ENCODE results near the gene MAP2K5.

Gene MAP2K5

DNA sequence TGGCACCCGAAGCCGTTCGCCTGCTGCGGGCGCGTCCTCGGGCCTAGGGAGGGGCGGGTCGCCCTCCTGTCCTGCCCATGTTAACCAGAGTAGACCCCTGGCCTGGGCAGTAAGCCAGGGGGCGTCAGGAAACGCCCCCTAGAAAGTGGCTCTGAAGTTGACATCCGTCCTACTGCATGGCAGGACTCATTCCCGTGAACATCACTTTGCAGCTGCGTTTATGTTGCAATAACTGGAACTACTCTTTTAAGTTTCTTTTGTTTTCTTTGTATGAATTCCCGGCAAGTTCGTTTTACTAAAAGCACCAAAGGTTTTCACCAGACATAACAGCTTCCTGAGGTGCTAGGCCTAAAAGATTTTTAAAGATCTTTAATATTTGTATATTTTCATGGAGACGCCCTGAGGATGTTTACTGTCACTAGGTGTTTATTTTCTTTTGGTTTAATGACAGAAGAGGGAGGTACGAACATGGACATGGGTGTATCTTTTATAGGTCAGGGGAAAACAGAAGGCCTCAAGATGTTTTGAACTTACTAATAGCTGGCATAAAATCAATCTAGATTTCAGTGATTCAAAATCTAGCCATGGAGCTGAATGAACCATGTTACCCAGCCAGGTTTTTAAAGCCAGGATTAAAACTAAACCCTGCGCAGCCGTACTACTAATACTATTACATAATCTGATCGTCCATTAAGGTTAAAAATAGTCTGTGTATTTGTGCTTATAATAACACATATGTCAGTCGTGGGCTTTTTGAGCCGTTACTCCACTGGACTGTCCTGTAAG lies 20.5 kb upstream of the MAP2K5 start:
- peak; percentile 30 for DNase-seq

DNA sequence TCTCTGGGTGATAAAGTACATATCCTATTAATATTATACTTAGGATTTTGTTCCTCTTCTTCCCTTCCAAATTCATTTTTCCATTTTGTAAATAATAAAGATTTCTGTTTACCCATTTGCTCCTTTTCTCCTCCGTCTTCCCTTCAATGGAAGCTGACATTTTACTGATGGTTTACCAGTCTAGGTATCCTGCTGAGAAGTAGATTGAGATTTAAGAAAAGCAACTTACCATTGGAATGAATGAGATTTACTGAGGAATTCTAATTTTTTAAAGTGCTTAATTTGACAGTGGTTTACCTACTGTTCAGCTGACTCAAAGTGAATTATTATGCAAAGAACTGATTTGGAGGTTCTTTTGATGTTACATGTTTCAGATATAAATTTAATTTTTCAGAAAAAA lies 19.2 kb upstream of the MAP2K5 start:
- no peak for DNase-seq

DNA sequence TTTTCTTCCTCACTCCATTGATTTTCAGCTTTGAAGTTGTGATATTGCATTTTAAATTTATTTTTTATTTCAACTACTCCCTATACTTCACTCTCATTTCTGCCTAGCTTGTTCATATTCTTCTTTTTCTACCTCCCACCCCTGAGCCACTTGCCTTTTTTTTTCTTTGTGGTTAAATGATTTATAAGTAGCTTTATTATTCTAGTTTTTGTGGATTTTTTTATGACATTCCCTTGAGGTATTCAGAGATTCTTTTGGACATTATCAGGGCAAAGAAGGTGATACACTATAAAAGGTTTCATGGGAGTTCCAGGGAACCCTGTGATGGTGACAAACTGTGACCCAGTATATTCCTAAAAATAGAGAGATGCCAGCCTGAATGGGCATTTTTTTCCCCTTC lies 18.3 kb upstream of the MAP2K5 start:
- DNase-seq, result peak; percentile 20

DNA sequence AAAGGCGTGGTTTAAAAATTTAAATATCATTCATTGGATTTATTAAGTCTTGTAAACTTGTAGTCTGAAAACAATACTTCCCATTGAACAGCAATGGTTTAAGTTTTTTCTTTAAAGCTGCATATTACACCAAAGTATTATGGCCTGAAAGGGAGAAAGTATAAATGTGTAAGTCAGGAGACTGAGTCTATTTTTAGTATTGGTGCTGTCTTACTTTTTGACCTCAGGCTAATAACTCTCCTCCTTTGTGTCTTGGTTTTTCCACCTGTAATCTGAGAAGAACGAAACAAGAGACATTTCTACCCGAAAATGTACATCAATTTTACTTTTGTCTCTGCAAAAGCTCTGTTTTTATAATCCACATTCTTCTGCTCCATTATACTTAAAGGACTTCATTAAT lies 14.0 kb upstream of the MAP2K5 start:
- no peak for DNase-seq

DNA sequence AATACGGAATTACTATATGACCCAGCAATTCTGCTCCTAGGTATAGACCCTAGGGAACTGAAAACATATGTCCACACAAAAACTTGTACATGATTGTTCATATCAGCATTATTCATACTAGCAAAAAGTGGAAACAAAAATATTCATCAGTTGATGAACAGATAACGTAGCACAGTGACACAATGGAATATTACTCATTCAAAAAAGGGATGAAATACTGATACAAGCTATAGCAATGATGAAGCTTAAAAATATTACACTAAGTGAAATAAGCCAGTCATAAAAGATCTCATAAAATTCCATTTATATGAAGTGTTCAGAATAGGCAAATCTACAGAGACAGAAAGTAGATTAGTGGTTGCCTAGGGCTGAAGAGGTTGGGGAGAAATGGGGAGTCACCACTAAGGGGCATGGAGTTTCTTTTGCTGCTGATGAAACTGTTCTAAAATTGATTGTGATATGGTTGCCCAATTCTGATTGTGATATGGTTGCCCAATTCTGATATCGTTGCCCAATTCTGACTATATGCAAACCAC lies 11.1 kb upstream of the MAP2K5 start:
- DNase-seq, result peak; percentile 81

DNA sequence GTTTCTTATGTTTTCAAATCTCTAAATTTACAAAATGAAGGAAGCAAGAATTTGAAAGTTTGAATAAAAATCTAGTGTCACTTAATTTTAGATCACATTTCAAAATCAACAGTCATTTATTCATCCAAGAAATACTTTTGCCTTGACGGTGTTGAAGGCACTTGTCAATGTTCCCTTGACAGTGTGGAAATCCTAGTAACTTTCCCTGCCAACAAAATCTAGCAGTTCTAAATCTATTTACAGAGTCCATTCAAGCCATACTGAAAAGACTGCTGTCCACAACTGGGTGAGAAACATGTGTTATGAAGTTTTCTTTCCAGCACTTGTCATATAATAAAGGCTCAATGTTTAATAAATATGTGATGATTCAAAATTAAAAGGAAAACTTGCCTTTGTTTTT lies 8.6 kb upstream of the MAP2K5 start:
- DNase-seq, result no peak

DNA sequence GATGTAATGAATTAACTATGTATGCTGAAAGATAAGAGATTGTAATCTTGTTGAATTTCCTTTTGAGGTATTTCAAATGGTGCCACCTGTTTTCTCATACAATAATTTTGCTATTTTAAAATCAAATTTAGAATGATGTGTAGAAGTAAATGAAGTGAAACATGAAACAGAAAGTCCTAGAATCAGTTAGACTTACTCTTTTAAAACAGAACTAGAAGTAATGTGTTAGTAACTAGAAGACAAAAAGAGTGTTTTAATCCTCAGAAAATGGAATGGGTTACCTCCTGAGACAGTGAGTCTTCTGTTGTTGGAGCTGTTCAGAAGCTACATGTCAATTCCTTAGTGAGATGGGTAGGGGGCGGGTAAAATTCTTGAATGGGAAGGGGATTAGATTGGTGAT lies 8.1 kb upstream of the MAP2K5 start:
- no peak for DNase-seq

DNA sequence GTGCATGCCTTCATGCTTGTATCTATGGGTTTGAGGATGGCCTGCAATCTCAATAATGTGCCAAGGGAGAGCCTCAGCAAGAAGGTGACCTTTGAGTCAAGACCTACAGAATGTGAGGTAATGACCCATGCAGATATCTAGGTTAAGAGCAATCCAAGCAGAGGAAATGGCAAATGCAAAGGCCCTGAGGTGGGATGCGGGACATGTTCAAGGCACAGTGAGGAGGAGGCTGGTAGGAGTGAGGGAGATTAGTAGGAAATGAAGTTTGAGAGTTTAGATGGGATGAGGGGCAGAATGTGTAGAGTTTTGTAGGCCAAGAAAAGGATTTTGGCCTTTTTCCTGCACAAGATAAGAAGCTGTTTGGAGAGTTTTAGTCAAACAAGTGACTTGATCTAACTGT lies 4.7 kb upstream of the MAP2K5 start:
- DNase-seq, result no peak

DNA sequence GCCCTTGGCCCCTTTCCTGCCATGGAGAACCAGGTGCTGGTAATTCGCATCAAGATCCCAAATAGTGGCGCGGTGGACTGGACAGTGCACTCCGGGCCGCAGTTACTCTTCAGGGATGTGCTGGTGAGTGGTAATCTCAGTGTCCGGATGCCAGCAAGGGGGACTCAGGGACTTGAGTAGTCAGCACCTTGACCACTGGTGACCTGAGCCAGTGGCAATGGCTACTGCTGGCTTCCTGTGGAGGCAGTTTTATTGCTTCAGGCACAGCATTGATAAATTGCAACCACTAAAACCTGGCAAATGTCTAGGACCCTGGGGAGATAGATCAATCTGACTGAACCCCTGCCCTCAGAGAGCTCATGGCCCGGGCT lies 830 bp downstream of the MAP2K5 start:
- no peak for DNase-seq

DNA sequence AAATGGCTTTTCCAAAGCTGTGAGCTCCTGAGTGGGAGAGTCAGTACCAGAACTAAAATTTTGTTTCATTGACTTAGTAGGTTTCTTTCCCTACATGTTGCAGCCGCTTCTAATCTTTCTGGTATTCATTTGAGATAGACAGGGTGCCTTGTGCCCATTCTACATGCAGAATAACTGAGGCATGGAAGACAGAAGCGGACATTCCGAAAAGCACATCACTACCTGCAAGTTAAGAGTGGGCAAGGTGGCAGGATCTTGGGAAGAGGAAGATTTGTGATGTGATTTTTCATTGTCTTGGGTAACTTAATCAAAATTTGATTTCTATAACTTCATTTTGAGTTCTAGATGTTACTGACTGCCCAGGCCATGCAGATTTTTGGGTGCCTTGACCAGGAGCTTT lies 2.0 kb downstream of the MAP2K5 start:
- no peak for DNase-seq

DNA sequence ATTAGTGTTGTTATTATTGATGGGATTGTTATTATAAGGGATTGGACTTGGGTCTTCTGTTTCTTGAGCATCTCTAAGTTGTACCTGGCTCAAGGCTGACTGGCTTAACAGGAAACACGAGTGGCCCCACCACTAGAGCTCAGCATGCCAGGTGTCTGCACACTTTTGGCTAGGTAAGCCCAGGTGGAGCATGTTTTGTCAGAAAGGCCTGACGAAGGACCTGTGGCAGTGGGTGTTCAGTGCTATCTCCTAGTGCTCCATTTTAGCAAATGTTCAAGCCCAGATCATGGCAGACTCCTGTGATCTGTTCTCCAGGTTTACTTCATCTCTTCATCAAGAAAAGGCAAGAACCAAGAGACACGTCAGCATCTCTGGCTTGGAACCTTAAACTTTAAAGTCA lies 3.4 kb downstream of the MAP2K5 start:
- DNase-seq, result no peak

DNA sequence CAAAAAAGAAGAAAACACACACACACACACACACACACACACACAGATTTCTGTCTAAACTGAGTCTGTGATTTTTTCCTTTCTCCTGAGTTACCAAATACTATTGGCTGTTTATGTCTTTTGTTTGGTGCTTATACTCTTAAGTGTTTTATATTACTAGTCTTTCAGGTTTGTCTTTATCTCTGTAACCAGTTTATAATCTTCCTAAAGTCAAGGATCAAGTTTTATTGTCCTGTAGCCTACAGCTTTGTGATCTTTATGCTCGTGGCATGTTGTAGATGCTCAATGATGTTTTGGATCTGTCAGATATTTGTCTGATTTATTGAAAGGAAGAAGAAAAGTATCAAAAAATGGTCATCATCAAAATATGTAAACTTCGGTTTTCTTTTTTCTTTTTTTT lies 4.6 kb downstream of the MAP2K5 start:
- DNase-seq, result no peak

DNA sequence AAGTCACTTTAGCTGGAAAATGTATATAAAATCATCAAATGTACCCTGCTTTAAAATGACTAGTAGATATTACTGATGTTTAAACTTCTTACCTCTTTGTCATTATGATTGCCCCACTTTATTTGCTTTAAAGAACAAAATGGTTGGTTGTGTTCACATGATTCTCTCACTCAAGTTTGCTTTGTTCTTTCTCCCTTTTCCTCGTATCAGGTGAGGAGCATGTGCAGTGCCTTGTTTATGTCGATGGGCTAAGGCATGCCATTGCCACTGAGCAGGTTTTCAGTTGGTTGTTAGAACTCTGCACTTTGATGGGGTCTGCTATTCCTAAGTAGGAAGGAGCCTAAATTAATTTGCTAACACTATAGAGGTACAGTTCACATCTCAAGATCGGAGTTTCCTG lies 5.3 kb downstream of the MAP2K5 start:
- DNase-seq, result no peak

DNA sequence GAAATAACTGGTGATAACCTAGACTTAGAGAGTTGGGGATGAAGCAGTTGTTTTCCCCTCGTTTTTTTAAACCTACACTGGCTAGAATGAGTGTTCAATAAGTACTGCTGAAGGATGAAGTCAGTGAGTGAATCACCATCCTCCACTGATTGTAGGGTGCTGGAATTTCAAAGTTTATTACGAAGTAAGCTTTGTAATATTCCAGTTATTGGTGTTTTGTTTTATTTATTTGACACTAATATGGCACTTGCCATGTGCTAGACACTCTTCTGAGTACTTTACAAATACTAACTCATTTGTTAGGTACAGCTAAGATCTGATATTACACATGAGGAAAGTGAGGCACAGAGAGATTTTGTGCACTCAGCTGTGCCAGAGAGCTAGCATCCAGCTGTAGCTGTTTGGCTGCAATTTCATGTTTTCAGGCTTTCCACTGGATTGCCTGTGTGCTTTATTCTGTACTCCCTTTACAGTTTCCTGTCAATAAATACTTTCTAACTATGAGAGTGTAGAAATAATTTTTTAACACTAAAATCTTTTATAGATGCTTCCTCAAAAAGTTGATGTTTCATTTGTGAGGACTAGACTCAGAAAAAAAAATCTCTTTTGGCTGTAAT lies 5.8 kb downstream of the MAP2K5 start:
- DNase-seq, result peak; percentile 61

DNA sequence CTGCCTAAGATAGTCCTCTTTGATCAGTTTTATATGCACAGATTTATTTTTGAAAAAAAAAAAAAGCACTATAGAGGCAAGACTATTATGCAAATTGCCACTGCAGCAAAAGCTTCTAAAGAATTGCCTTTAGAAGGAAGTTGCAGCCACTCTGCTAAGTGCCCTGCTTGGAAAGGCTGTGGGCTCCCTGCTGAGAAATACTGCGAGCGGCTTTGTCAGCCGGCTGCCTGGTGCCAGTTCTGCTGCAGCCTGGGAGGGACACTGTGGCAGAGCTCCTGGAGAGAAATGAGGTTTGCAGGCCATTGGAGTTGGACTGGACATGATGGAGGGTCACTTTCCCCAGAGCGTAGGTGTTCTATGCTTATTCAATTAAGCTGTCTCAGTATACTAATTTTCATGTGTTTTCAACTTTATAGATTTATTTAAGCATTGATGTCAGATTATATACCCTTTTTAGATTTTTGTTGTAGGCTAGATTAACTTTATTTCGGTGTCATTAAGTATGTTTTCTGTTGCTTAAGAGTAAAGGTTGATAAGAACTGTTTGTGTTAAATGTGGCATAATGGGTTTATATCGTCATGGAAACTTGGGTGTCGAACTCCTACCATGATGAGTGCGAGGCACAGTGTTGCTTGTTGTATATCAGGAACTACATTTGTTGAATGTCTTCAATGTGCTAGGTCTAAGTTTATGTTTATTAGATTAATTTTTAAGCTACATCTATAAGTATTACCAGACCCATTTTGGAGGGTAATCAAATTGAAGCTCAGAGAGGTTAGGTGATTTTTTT lies 6.6 kb downstream of the MAP2K5 start:
- peak; percentile 40 for DNase-seq

DNA sequence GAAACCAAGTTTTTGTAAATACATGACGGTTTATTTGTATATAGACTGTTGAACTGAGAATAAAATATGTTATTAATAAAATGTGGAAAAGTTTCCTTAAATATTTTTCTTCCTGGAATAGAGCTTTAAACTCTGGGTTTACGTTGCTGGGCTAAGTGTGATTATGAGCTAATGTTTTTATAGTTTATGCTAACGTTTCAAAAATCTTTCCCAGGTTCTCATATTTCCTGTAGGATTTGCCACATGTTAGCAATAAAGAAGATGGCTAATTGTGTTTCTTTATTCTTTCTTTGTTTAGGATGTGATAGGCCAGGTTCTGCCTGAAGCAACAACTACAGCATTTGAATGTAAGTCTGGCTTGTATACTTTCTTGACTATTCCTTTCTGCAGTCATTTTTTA lies 7.2 kb downstream of the MAP2K5 start:
- peak; percentile 51 for DNase-seq

DNA sequence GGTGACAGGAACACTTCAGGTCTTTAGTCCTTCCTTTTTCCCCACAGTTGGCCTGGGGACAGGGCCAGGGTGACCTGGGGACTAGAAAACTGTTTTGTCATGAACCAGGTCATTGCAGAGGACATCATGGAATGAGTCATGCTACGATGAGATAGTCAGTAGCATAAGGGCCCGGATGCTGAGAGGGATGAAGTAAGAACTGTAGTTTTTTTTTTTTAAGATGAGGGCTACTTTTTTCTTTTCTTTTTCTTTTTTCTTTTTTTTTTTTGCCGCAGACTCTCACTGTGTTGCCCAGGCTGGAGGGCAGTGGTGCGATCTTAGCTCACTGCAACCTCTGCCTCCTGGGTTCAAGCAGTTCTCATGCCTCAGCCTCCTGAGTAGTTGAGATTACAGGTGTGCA lies 8.0 kb downstream of the MAP2K5 start:
- DNase-seq, result peak; percentile 12

DNA sequence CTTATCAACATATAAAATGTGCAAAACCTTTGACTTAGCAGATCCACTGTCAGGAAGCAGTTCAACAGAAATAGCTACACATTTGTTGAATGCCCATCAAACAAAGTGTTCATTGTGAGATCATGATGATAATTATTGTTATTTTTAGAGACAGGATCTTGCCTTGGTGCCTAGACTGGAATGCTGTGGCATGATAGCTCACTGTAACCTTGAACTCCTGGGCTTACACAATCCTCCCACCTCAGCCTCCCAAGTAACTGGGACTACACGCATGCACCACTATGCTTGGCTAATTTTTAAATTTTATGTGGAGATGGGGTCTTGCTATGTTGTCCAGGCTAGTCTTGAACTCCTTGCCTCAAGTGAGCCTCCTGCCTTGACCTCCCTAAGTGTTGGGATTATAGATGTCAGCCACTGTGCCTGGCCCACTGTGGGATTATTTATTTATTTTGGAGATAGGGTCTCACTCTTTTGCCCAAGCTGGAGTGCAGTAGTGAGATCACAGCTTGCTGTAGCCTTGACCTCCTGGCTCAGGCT lies 8.8 kb downstream of the MAP2K5 start:
- DNase-seq, result no peak

DNA sequence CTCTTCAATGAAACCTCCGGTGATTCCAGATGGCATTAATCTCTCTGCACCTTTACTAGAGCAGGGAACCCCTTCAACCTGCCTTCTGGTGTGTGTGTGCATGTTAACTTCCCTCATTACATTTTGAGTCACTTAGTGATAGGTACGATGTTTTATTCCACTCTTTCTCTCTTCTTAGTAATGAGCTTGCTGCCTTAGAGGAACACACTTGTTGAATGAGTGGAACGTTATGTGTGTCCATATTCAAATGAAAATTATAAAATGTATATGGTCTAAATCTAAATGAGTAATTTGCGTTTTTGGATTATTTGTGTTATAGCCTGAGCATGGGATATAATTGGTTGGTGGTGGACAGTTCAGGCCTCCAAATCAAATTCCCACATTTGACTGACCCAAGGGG lies 12.1 kb downstream of the MAP2K5 start:
- DNase-seq, result no peak

DNA sequence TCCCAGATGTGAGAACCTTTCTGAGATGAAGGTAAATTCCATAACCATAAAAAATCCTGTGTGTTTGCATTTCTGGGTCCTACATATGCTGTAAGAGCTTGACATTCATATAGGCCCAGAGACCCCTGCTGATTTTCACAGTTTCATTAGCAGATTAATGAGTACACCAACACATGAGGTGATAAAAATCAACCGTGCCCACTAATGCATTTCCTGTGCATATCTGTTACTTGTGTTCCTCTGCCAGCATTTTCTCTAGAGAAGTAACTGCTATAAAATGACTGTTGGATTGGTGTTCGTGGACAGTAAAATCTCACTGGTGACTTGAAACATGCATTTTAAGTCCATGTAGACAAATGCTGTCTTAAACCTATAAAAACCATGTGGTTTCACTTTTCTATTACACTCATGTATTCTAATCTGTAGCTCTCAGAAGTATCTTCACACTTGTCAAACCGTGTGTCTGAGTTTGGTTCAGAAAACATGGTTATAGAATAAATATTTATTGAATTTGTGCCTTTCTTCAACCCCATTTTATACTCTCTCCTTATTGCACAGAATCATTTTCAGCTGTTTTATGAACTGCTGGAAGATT lies 14.6 kb downstream of the MAP2K5 start:
- no peak for DNase-seq

DNA sequence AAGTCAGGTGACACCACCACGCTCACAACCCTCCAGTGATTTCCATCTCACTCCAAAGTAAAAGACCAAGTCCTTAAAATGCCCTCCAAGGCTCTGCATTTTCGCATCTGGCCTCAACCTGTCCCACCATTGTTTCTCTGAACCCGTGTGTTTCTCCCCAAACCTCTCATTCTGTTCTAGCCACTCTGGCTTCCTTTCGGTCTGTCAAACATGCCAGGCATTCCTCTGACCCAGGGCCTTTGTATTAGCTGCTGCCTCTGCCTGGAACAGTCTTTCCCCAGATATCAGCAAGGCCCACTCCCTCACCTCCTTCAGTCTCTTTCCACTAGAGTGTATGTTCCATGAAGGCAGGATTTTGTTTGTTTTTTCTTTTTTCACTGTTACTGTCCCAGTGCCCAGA lies 16.0 kb downstream of the MAP2K5 start:
- DNase-seq, result no peak

DNA sequence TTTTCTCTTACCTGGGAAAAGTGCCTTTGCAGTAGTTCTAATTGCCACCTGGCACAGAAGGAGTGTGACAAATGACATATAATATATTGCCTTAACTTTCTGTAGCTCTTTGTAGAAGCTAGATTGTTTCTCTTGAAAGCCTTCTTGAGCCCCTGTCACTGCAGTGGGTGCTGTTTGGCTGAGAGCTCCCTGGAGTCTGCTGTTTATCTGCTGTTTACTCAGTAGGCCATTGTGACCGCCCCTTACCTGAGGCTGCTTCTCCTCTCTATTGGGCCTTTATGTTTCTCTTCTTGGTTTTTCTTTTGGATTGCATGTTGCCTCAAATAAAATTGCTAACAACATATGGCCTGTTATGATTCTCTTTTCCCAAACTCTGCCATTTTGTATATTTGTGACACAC lies 16.7 kb downstream of the MAP2K5 start:
- no peak for DNase-seq

DNA sequence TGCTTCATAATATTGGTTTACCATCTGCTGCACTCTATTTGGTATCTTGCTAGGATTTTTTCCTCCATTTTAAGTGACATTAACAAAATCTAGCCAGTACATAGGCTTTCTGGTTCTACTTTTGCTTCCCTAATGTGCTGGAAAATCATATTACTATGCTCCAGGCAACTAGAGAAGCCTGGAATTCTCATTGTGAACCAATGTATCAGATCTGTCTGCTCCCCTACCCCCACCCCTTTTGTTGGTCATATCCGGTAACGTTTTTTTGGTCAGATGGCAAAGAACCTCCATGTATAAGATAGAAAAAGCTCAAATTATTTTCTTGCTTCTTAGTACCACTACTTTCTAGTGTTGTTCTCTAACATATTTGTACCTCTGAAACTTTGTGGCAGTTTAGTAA lies 17.1 kb downstream of the MAP2K5 start:
- no peak for DNase-seq
